ENCODE data around the gene KRT71.

The KRT71 gene

DNA sequence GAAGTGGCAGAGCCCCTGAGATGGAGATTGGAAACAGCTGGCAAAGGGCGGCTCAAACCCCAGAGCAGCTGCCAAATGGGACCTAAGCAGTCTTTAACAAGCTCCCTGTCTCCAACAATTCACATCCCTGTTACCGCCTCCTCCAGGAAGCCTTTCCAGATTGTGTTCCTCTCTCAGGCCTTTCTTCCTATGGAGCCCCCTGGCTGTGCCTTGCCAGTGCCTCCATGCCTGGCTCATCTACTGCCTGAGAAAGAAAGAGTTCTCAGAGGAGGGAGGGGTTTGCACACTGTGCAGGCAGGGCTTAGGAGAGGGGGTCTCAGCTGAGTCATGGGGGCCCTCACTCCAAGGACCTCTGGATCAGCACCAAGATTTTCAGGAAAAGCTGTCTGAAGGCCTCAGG, 29.5 kb upstream of the KRT71 start:
- TF ChIP-seq, protein P1, sequence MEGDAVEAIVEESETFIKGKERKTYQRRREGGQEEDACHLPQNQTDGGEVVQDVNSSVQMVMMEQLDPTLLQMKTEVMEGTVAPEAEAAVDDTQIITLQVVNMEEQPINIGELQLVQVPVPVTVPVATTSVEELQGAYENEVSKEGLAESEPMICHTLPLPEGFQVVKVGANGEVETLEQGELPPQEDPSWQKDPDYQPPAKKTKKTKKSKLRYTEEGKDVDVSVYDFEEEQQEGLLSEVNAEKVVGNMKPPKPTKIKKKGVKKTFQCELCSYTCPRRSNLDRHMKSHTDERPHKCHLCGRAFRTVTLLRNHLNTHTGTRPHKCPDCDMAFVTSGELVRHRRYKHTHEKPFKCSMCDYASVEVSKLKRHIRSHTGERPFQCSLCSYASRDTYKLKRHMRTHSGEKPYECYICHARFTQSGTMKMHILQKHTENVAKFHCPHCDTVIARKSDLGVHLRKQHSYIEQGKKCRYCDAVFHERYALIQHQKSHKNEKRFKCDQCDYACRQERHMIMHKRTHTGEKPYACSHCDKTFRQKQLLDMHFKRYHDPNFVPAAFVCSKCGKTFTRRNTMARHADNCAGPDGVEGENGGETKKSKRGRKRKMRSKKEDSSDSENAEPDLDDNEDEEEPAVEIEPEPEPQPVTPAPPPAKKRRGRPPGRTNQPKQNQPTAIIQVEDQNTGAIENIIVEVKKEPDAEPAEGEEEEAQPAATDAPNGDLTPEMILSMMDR (IDR thresholded peaks at IDR 0.05; ENCODE audit: insufficient read depth, missing control alignments): no peak
- FAIRE-seq (no peak), DNase-seq (ENCODE audit: insufficient read length, low spot score) (no peak)

DNA sequence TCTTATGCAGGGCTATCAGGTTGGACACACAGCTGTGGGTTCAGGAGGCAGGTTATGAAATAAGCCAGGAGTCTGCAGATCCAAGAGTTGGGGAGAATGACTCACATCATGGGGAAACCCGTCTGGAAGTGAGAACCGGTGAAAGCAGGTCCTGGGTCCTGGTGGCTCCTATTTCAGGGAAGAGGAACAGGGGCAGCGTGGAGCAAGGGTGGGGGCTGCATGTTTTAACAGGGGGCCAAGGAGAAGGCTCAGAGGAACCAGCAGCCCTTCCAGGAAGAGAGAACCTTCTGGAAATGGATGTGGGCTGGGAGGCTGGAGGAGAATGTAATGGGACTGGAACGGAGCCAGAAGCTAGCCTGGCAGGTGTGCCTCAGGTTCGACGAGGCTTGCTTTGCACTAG, 28.5 kb upstream of the KRT71 start:
- TF ChIP-seq, protein P1 (IDR thresholded peaks at IDR 0.05; ENCODE audit: insufficient read depth, missing control alignments): no peak
- FAIRE-seq: no peak
- DNase-seq (ENCODE audit: insufficient read length, low spot score): no peak

GRCh38 chr12:52581066-52581465, 28.1 kb upstream of the KRT71 start:
- no peak for DNase-seq (ENCODE audit: insufficient read length, low spot score)
- TF ChIP-seq, protein P1 (IDR thresholded peaks at IDR 0.05; ENCODE audit: insufficient read depth, missing control alignments): no peak
- no peak for FAIRE-seq

DNA sequence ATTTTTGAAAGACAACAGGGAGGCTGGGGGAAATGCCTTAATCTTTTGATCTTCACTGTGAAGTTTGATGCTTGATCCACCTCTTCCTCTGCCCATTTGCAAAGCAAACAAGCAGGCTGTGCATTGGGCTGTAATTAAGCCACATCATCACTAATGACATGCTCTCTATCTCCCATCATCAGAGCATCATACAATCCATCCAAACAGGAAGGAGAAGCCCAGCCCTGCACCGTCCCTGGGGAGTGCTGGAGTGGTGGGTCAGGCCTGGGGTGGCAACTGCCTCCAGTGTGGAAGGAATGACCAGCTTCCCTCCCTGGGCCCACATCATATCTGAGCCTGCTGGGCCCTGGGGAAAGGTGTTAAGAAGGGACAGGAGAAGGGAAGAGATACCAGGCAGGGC, 27.6 kb upstream of the KRT71 start:
- TF ChIP-seq, protein P1 (IDR thresholded peaks at IDR 0.05; ENCODE audit: insufficient read depth, missing control alignments): no peak
- no peak for DNase-seq (ENCODE audit: insufficient read length, low spot score)
- no peak for FAIRE-seq

DNA sequence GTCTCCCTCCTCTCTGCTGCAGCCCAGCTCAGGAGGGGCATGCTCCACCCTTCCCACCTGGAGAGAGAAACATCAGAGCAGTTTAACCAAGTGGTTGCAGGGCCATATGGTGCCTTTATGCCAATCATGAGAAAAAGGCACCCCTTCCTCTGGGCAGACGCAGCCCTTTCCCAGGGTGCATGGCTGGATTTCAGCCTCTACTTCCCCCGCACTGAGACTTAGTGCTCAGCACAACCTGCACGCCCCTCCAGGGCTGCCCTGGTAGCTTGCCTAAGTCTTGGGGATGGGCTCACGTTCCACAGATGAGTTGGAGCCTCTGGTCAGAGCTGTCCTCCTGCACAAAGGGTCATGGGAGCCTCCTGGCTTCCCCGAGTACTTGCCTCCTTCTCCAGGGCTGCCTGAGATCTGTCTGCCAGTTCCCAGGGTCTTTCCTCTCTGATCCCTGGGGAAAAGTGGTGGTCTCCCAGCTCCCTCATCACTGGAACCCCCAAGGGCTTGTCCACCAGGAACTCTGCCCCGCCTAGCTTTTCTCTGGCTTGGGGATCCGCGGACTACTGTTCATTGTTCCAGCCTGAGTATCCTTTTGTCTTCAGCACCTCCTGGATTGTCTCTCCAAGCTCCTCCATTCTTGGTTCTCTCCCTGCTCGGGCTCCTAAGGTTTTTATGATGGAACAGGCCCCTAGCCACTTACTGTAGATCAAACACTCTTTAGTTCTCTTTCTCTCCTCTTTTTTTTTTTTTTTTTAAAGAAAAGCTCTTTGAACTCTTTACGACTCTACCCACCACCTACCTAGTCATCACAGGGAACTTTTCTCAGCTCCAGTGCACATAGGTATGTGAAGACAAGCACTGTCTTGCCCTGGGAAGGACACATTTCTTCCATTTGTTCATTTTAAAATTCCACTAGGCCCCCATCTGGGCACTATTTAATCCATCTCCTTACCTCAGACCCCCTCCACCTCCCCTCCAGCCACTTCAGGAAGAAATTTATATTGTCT, 26.8 kb upstream of the KRT71 start:
- TF ChIP-seq, protein P1 (IDR thresholded peaks at IDR 0.05; ENCODE audit: insufficient read depth, missing control alignments): no peak
- FAIRE-seq (no peak), DNase-seq (ENCODE audit: insufficient read length, low spot score) (no peak)

DNA sequence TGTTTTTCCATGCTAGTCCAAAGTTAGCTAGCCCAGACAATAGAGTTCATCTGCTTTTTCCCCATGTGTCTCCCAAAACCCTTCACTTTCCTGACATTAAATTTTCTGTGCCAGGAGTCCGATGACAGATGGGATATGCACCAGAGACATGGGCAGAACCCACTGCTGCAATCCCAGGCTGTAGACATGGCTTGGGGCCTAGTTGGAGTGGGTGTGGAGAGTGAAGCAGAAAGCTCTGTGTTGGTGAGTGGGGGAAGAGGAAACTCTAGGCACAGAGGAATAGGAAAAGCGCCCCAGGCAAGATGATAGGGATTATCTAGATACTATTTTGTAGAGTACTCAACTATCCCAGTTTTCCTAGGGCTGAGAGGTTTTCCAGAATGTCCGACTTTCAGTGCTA, 25.5 kb upstream of the KRT71 start:
- TF ChIP-seq, protein P1 (IDR thresholded peaks at IDR 0.05; ENCODE audit: insufficient read depth, missing control alignments): no peak
- FAIRE-seq (no peak), DNase-seq (ENCODE audit: insufficient read length, low spot score) (no peak)

DNA sequence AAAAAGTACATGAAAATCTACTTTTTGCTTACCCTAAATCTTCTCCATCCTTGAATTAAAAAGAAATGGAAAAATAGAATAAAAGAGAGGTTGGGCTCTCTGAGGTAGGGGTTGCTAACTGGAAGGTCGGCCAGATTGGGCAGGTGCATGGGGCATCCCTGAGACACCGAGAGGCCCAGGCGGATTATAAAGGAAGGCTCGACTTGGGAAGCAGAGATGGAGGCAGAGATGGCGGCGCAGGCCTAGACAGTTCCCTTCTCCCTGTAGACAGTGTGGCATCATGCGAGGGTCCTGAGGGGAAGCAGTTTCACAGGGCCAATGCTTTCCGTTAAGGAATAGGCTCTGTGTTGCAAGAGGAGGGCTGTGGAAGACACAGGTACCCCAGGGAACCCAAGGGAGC, 24.4 kb upstream of the KRT71 start:
- TF ChIP-seq, protein P1 (IDR thresholded peaks at IDR 0.05; ENCODE audit: insufficient read depth, missing control alignments): no peak
- FAIRE-seq (no peak), DNase-seq (ENCODE audit: insufficient read length, low spot score) (no peak)

Data from D721Med (cell line).